GM21825 (cell line): Measurements from ENCODE around the gene S1PR2.
"Not testable (repeated sequence)": the region's sequence is repeated elsewhere in the genome, so short reads cannot be mapped to it uniquely, and the experiment has no call there.

Experiments
- ATAC-seq: cut with Tn5 transposase; IDR thresholded peaks from one replicate; pipeline ENCODE4 v1.9.1; 2021; ENCODE audit warnings: mild to moderate bottlenecking, moderate library complexity; ENCODE audit not compliant: unreplicated experiment

The S1PR2 gene

DNA sequence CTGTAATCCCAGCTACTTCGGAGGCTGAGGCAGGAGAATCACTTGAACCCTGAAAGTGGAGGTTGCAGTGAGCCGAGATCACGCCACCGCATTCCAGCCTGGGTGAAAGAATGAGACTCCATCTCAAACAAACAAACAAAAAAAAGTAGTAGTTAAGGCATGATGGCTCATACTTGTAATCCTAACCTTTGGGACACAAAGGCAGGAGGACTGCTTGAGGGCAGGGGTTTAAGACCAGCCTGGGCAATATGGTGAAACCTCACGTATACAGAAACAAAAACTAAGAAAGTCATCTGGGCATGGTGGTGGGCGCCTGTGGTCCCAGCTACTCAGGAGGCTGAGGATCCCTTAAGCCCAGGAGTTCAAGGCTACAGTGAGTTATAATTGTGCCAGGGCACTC is 38.2 kb downstream of the S1PR2 start:
- no peak for ATAC-seq

DNA sequence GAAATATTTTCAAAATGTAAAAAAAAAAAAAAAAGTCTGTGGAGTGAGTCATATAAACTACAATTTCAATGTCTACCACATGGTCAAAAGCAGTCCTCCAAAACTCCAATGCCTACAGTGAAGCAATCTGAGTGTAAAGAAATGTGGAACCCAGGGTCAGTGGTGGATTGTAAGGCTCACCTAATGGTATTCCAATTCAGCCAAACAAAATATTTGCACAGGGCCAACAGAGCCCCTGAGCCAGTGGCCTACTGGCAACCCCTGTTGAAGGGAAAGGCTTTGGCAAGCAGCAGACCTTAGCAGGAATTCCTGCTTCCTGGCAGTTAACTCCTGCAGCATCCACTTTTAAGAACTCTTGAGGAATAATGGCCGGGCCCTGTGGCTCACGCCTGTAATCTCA is 39.8 kb downstream of the S1PR2 start:
- ATAC-seq = no peak

GRCh38 chr19:10190026-10190425 is 41.1 kb downstream of the S1PR2 start:
- ATAC-seq = no peak

DNA sequence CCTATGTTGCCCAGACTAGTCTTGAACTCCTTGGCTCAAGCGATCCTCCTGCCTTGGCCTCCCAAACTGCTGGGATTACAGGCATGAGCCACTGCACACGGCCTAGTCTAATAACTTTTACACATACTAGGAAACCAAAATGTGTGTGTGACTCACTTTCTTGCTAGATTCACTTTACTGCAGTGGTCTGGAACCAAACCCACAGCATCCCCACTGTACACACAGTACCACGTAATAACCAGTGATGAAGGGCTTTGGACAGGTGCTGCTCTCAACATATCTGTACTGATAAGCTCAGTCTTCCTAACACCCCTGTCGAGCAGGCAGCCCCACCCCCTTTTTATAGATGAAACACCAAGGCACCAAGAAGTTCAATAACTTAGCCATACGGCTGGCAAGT is 41.5 kb downstream of the S1PR2 start:
- no peak for ATAC-seq

GRCh38 chr19:10187315-10187714 is 43.8 kb downstream of the S1PR2 start:
- ATAC-seq = no peak

DNA sequence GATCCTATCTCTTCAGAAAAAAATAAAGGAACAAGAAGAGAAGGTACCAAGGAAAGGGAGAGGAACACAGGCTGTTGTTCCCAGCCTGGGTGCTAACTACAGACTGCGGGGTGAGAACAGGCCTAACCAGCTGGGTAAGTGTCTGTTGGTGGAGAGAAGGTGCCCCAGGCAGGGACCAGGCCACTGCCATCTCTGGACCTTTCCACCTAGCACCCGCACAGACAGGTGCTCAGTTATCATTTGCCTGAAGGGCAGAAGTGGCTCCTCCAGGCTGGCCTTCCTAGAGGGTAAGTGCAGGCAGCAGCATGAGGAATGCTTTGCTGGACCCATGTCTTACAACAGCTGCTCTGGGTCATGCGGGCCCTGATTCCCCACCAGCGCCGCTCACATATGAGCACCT is 46.5 kb downstream of the S1PR2 start:
- no peak for ATAC-seq

- no peak for ATAC-seq
Measured at GRCh38 chr19:10183926-10184325, 47.2 kb downstream of the S1PR2 start.

GRCh38 chr19:10182847-10183246 is 48.3 kb downstream of the S1PR2 start:
- ATAC-seq = no peak

- ATAC-seq = no peak
Measured at GRCh38 chr19:10182076-10182475, 49.1 kb downstream of the S1PR2 start.

- ATAC-seq = no peak
Measured at GRCh38 chr19:10180459-10180858, 50.7 kb downstream of the S1PR2 start.

GRCh38 chr19:10180024-10180423 is 51.1 kb downstream of the S1PR2 start:
- not testable (repeated sequence) for ATAC-seq

- ATAC-seq = no peak
Measured at GRCh38 chr19:10173527-10173926, 57.6 kb downstream of the S1PR2 start.
